ENCODE data around the gene OTC.
A peak's percentile ranks its signal among the peaks of the same experiment; 100 is the strongest.

Gene OTC

DNA sequence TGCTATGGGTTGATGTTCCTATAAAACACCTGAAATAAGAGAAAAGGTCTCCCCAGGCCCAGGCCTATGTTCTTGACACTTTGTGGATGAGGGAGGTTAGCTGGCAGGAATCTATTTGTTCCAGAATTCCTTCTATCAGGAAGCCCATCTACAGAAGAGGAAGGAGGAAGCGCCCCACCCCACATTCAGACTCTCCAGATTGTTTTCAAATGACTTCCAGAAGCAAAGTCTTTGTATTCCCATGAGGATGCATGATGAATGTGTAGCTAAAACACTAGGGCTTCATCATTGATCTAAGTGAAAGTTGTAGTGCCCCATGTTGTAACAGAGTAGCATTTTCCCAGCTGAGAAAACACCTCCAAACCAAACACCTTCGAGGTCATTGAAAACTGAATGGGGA, 16.4 kb downstream of the OTC start:
- TF ChIP-seq, protein P1, sequence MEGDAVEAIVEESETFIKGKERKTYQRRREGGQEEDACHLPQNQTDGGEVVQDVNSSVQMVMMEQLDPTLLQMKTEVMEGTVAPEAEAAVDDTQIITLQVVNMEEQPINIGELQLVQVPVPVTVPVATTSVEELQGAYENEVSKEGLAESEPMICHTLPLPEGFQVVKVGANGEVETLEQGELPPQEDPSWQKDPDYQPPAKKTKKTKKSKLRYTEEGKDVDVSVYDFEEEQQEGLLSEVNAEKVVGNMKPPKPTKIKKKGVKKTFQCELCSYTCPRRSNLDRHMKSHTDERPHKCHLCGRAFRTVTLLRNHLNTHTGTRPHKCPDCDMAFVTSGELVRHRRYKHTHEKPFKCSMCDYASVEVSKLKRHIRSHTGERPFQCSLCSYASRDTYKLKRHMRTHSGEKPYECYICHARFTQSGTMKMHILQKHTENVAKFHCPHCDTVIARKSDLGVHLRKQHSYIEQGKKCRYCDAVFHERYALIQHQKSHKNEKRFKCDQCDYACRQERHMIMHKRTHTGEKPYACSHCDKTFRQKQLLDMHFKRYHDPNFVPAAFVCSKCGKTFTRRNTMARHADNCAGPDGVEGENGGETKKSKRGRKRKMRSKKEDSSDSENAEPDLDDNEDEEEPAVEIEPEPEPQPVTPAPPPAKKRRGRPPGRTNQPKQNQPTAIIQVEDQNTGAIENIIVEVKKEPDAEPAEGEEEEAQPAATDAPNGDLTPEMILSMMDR (IDR thresholded peaks at IDR 0.05; ENCODE audit: extremely low read depth, insufficient read depth, missing control alignments) = no peak
- in situ Hi-C loops (cut with MboI; ENCODE audit: low pct_unique_long_range_greater_than_20kb, low sequenced_read_pairs, unreplicated experiment) = no loop called here
- DNase-seq (ENCODE audit: low spot score) = no peak

DNA sequence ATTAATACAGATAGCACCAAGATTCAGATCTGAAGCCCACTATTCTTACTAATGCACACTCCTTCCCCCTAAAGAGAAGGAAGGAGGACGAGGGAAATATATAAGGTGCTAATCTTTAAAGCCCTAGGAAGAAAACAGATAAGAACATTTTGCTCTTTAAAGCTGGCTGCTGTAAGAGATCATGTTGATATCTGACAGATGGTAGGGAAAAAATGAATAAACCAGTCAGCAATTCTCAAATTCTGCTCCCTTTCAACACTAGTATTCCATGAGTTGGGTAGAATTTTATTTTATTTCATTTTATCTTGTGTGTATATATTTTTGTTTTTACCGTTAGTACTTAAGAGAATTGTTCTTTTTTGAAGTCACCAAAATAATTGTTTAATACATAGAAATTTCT, 19.2 kb downstream of the OTC start:
- in situ Hi-C loops (cut with MboI; ENCODE audit: low pct_unique_long_range_greater_than_20kb, low sequenced_read_pairs, unreplicated experiment) = no loop called here
- TF ChIP-seq, protein P1 (IDR thresholded peaks at IDR 0.05; ENCODE audit: extremely low read depth, insufficient read depth, missing control alignments) = no peak
- DNase-seq (ENCODE audit: low spot score) = no peak

DNA sequence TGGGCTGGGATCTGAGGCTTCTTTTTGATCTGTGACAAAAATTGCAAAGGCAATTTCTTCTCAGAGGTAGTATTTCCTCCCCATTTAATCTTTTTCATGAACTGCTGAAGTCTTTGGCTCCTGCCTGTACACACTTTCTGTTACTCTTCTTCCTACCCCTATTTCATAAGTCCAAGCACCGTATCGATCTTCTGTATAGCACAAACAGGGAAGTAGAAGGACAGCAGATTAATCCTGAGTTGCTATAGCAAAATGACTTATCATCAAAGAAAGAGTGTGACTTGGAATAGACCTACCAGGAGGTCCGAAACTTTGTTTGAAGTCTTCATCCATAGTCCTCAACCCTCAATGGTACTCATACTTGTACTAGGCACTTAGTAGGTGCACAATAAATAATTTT, 22.0 kb downstream of the OTC start:
- TF ChIP-seq, protein P1 (IDR thresholded peaks at IDR 0.05; ENCODE audit: extremely low read depth, insufficient read depth, missing control alignments) = no peak
- in situ Hi-C loops (cut with MboI; ENCODE audit: low pct_unique_long_range_greater_than_20kb, low sequenced_read_pairs, unreplicated experiment) = no loop called here

DNA sequence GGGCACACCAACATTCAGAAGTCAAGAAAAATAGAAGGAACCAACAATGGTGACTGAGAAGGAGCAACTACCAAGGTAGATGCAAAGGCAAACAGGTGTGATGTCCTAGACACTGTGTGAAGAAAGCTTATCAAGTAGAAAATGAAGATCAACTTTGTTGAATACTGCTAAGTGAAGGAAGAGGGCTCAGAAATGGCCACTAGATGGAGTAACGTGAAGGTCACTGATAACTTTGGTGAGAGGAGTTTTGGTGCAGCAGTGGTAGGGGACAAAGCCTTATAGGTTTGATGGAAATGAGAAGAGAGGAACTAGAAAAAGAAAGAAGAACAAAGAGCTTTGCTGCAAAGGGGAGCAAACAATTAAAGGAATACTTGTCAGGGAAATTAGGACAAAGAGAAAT, 23.5 kb downstream of the OTC start:
- DNase-seq (ENCODE audit: low spot score) = peak; percentile 22
- TF ChIP-seq, protein P1 (IDR thresholded peaks at IDR 0.05; ENCODE audit: extremely low read depth, insufficient read depth, missing control alignments) = peak; percentile 47
- in situ Hi-C loops (cut with MboI; ENCODE audit: low pct_unique_long_range_greater_than_20kb, low sequenced_read_pairs, unreplicated experiment) = no loop called here

More for the DNA sequence above, 22.0 kb downstream of the OTC start:
- no peak for DNase-seq (ENCODE audit: low spot score)

DNA sequence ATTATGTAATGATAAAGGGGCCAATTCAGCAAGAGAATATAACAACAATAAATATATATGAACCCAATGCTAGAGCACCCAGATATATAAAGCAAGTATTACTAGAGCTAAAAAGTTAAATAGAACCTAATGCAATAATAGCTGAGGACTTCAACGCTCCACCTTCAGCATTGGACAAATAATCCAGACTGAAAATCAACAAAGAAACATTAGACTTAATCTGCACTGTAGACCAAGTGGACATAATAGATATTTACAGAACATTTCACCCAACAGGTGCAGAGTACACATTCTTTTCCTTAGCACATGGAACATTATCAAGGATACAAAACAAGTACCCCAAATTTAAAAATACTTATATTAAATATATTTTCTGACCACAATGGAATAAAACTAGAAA, 24.3 kb downstream of the OTC start:
- in situ Hi-C loops (cut with MboI; ENCODE audit: low pct_unique_long_range_greater_than_20kb, low sequenced_read_pairs, unreplicated experiment) = no loop called here
- TF ChIP-seq, protein P1 (IDR thresholded peaks at IDR 0.05; ENCODE audit: extremely low read depth, insufficient read depth, missing control alignments) = no peak
- no peak for DNase-seq (ENCODE audit: low spot score)

DNA sequence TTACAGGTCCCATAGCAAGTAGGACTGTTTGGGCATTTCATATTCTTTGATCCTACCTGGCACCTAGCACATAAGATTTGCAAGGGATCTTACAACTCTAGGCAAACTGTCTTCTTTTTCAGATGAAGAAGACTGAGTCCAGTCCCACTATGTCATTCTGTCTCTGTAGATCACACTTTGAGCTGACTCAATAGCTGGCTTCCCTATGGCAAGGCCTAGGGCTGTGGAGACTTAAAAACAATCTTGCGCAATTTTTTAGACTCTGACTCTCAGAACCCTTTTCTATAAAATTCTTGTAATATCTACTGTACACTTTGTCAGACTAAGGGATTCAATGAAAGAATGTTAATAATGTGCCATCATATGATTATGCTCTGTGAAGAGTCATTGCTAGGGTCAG, 26.7 kb downstream of the OTC start:
- TF ChIP-seq, protein P1 (IDR thresholded peaks at IDR 0.05; ENCODE audit: extremely low read depth, insufficient read depth, missing control alignments) = no peak
- DNase-seq (ENCODE audit: low spot score) = no peak
- in situ Hi-C loops (cut with MboI; ENCODE audit: low pct_unique_long_range_greater_than_20kb, low sequenced_read_pairs, unreplicated experiment) = no loop called here

DNA sequence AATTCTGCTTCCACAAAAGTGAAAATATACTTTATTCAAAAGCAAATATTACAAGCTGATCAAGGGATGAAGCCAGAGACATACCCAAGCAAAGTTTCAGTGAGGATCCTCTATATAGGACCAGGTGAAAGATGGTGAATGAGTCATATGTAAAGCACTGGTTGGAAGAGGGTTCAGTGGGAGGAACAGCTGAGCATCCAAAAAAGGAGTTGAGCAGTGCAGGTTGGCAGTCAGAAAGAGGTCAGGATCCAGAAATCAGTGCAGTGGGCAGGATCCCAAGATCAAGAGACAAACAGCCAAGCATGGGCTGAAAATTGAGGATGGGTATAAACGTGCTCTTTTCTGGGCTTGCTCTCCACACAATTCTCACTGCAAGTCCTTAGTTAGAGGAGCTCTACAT, 30.3 kb downstream of the OTC start:
- in situ Hi-C loops (cut with MboI; ENCODE audit: low pct_unique_long_range_greater_than_20kb, low sequenced_read_pairs, unreplicated experiment) = no loop called here
- TF ChIP-seq, protein P1 (IDR thresholded peaks at IDR 0.05; ENCODE audit: extremely low read depth, insufficient read depth, missing control alignments) = no peak

More for the DNA sequence above, 30.3 kb downstream of the OTC start:
- no peak for DNase-seq (ENCODE audit: low spot score)

Data from GM13977 (cell line).